ENCODE data around the gene PIK3IP1.

PIK3IP1 gene

GRCh38 chr22:31329453-31330215 lies 37.3 kb upstream of the PIK3IP1 start:
- TF ChIP-seq ZFP30 (CRISPR knock-in tag; IDR thresholded peaks at IDR 0.05): no peak
- TF ChIP-seq TCF4 (CRISPR knock-in tag; IDR thresholded peaks at IDR 0.05; ENCODE audit: borderline replicate concordance): no peak
- no peak for TF ChIP-seq TOX (CRISPR knock-in tag; IDR thresholded peaks at IDR 0.05; ENCODE audit: borderline replicate concordance)
- TF ChIP-seq SNAI2 (CRISPR knock-in tag; IDR thresholded peaks at IDR 0.05): no peak
- TF ChIP-seq ZNF8 (CRISPR knock-in tag; IDR thresholded peaks at IDR 0.05): no peak
- TF ChIP-seq ESRRG (CRISPR knock-in tag; IDR thresholded peaks at IDR 0.05): no peak
- no peak for TF ChIP-seq ZNF565 (CRISPR knock-in tag; conservative IDR thresholded peaks at IDR 0.05; ENCODE audit: low read depth)
- no peak for TF ChIP-seq PATZ1 (CRISPR knock-in tag; IDR thresholded peaks at IDR 0.05; ENCODE audit: borderline replicate concordance)
- no peak for ATAC-seq

GRCh38 chr22:31329029-31329428 lies 36.7 kb upstream of the PIK3IP1 start:
- no peak for ATAC-seq
- no peak for TF ChIP-seq CSRNP3 (CRISPR knock-in tag; IDR thresholded peaks at IDR 0.05)
- no peak for TF ChIP-seq BACH2 (CRISPR knock-in tag; IDR thresholded peaks at IDR 0.05; ENCODE audit: borderline replicate concordance)
- TF ChIP-seq TOX (CRISPR knock-in tag; IDR thresholded peaks at IDR 0.05; ENCODE audit: borderline replicate concordance): no peak
- no peak for TF ChIP-seq SNAI2 (CRISPR knock-in tag; IDR thresholded peaks at IDR 0.05)
- TF ChIP-seq ZFP30 (CRISPR knock-in tag; IDR thresholded peaks at IDR 0.05): no peak
- no peak for TF ChIP-seq ZNF70 (CRISPR knock-in tag; IDR thresholded peaks at IDR 0.05)
- TF ChIP-seq ZNF565 (CRISPR knock-in tag; conservative IDR thresholded peaks at IDR 0.05; ENCODE audit: low read depth): no peak

- no peak for ATAC-seq
- TF ChIP-seq ZNF565 (CRISPR knock-in tag; conservative IDR thresholded peaks at IDR 0.05; ENCODE audit: low read depth) (no peak), OSR1 (CRISPR knock-in tag; IDR thresholded peaks at IDR 0.05) (no peak), TCF4 (CRISPR knock-in tag; IDR thresholded peaks at IDR 0.05; ENCODE audit: borderline replicate concordance) (no peak), ZFP3 (CRISPR knock-in tag; IDR thresholded peaks at IDR 0.05) (no peak), GLIS3 (CRISPR knock-in tag; IDR thresholded peaks at IDR 0.05) (no peak), ZNF70 (CRISPR knock-in tag; IDR thresholded peaks at IDR 0.05) (no peak), BACH2 (CRISPR knock-in tag; IDR thresholded peaks at IDR 0.05; ENCODE audit: borderline replicate concordance) (no peak), CREB5 (CRISPR knock-in tag; IDR thresholded peaks at IDR 0.05; ENCODE audit: low read depth) (no peak), CSDC2 (CRISPR knock-in tag; IDR thresholded peaks at IDR 0.05) (no peak), TOX (CRISPR knock-in tag; IDR thresholded peaks at IDR 0.05; ENCODE audit: borderline replicate concordance) (no peak), ISL1 (CRISPR knock-in tag; IDR thresholded peaks at IDR 0.05) (no peak), RARB (CRISPR knock-in tag; IDR thresholded peaks at IDR 0.05) (no peak), PATZ1 (CRISPR knock-in tag; IDR thresholded peaks at IDR 0.05; ENCODE audit: borderline replicate concordance) (no peak), TSHZ2 (CRISPR knock-in tag; IDR thresholded peaks at IDR 0.05) (no peak)
These were observed 36.3 kb upstream of the PIK3IP1 start for GRCh38 chr22:31328544-31328960.

All from SK-N-SH treated with all-trans-retinoic acid at 6 μM for 48 hours (cell line).